ENCODE results near the gene ERLEC1.

- TF ChIP-seq CTCF (IDR thresholded peaks at IDR 0.05; ENCODE audit: borderline replicate concordance, extremely low read depth, low read length, poor library complexity, severe bottlenecking), result no peak
- TF ChIP-seq EZH2 (IDR thresholded peaks at IDR 0.05; ENCODE audit: borderline replicate concordance, low read depth, low read length, severe bottlenecking), result no peak
These were observed 76.8 kb downstream of the ERLEC1 start for GRCh38 chr2:53863538-53864227.
